ENCODE data around the gene BRINP2.

The BRINP2 gene

GRCh38 chr1:177287994-177288393, 117.2 kb downstream of the BRINP2 start:
- no peak for TF ChIP-seq GATA2 (IDR thresholded peaks at IDR 0.05; ENCODE audit: low read depth, low read length)
- TF ChIP-seq GATA3 (IDR thresholded peaks at IDR 0.05; ENCODE audit: low read depth, low read length) = no peak

- TF ChIP-seq GATA3 (IDR thresholded peaks at IDR 0.05; ENCODE audit: low read depth, low read length) = no peak
- no peak for TF ChIP-seq GATA2 (IDR thresholded peaks at IDR 0.05; ENCODE audit: low read depth, low read length)
Observed at GRCh38 chr1:177289532-177289931, 118.8 kb downstream of the BRINP2 start.

GRCh38 chr1:177300431-177300830, 129.7 kb downstream of the BRINP2 start:
- TF ChIP-seq GATA2 (IDR thresholded peaks at IDR 0.05; ENCODE audit: low read depth, low read length) (no peak), GATA3 (IDR thresholded peaks at IDR 0.05; ENCODE audit: low read depth, low read length) (no peak)

GRCh38 chr1:177301425-177302124, 130.8 kb downstream of the BRINP2 start:
- TF ChIP-seq GATA2 (IDR thresholded peaks at IDR 0.05; ENCODE audit: low read depth, low read length) = peak; percentile 30
- TF ChIP-seq GATA3 (IDR thresholded peaks at IDR 0.05; ENCODE audit: low read depth, low read length) = no peak

- no peak for TF ChIP-seq GATA3 (IDR thresholded peaks at IDR 0.05; ENCODE audit: low read depth, low read length)
- no peak for TF ChIP-seq GATA2 (IDR thresholded peaks at IDR 0.05; ENCODE audit: low read depth, low read length)
Observed at GRCh38 chr1:177302357-177303044, 131.7 kb downstream of the BRINP2 start.

- 0 out of 2 replicates have a peak, but pooled peaks have one; percentile 29 for TF ChIP-seq GATA3 (IDR thresholded peaks at IDR 0.05; ENCODE audit: low read depth, low read length)
- peak; percentile 82 for TF ChIP-seq GATA2 (IDR thresholded peaks at IDR 0.05; ENCODE audit: low read depth, low read length)
Observed at GRCh38 chr1:177305040-177306018, 134.6 kb downstream of the BRINP2 start.

GRCh38 chr1:177306019-177306415, 135.3 kb downstream of the BRINP2 start:
- TF ChIP-seq GATA3 (IDR thresholded peaks at IDR 0.05; ENCODE audit: low read depth, low read length) (no peak), GATA2 (IDR thresholded peaks at IDR 0.05; ENCODE audit: low read depth, low read length) (no peak)

GRCh38 chr1:177306981-177307380, 136.2 kb downstream of the BRINP2 start:
- TF ChIP-seq GATA3 (IDR thresholded peaks at IDR 0.05; ENCODE audit: low read depth, low read length) (no peak), GATA2 (IDR thresholded peaks at IDR 0.05; ENCODE audit: low read depth, low read length) (no peak)

- TF ChIP-seq GATA2 (IDR thresholded peaks at IDR 0.05; ENCODE audit: low read depth, low read length) (no peak), GATA3 (IDR thresholded peaks at IDR 0.05; ENCODE audit: low read depth, low read length) (no peak)
Observed at GRCh38 chr1:177307771-177308170, 137.0 kb downstream of the BRINP2 start.

GRCh38 chr1:177309880-177310279, 139.1 kb downstream of the BRINP2 start:
- TF ChIP-seq GATA2 (IDR thresholded peaks at IDR 0.05; ENCODE audit: low read depth, low read length) = no peak
- no peak for TF ChIP-seq GATA3 (IDR thresholded peaks at IDR 0.05; ENCODE audit: low read depth, low read length)

- TF ChIP-seq GATA3 (IDR thresholded peaks at IDR 0.05; ENCODE audit: low read depth, low read length) = no peak
- no peak for TF ChIP-seq GATA2 (IDR thresholded peaks at IDR 0.05; ENCODE audit: low read depth, low read length)
Observed at GRCh38 chr1:177310326-177310725, 139.6 kb downstream of the BRINP2 start.

- TF ChIP-seq GATA3 (IDR thresholded peaks at IDR 0.05; ENCODE audit: low read depth, low read length) (no peak), GATA2 (IDR thresholded peaks at IDR 0.05; ENCODE audit: low read depth, low read length) (no peak)
Observed at GRCh38 chr1:177311111-177311510, 140.4 kb downstream of the BRINP2 start.

GRCh38 chr1:177311586-177311985, 140.8 kb downstream of the BRINP2 start:
- TF ChIP-seq GATA2 (IDR thresholded peaks at IDR 0.05; ENCODE audit: low read depth, low read length) (no peak), GATA3 (IDR thresholded peaks at IDR 0.05; ENCODE audit: low read depth, low read length) (no peak)

- no peak for TF ChIP-seq GATA2 (IDR thresholded peaks at IDR 0.05; ENCODE audit: low read depth, low read length)
Observed at GRCh38 chr1:177315261-177315660, 144.5 kb downstream of the BRINP2 start.

Data from SH-SY5Y (cell line).